KMS-11 (cell line): ENCODE results near the gene OAT.

Experiments used
- H2AFZ ChIP-seq: fragments of 200-600 bp; sonication (generic); 2 replicates; pipeline ENCODE4 v1.6.1; 2016; ENCODE audit warnings: antibody characterized with exemption, mixed run types, low read depth
- H3K27ac ChIP-seq: fragments of 200-600 bp; sonication (generic); 2 replicates; pipeline ENCODE4 v1.6.1; 2016; ENCODE audit warnings: mild to moderate bottlenecking, mixed run types
- H3K27me3 ChIP-seq: fragments of 200-600 bp; sonication (generic); 2 replicates; pipeline ENCODE4 v1.6.1; 2017; ENCODE audit warnings: mild to moderate bottlenecking, low read depth, mixed run types, moderate library complexity; ENCODE audit not compliant: insufficient read depth
- H3K36me3 ChIP-seq: fragments of 200-600 bp; sonication (generic); 2 replicates; pipeline ENCODE4 v1.6.1; 2017; ENCODE audit warnings: mild to moderate bottlenecking, mixed run types; ENCODE audit not compliant: insufficient read depth
- H3K4me1 ChIP-seq: fragments of 200-600 bp; sonication (generic); 2 replicates; pipeline ENCODE4 v1.6.1; 2016; ENCODE audit warnings: mild to moderate bottlenecking, low read depth, mixed run types; ENCODE audit not compliant: poor library complexity, severe bottlenecking
- H3K4me2 ChIP-seq: fragments of 200-600 bp; sonication (generic); 2 replicates; pipeline ENCODE4 v1.7.0; 2016; ENCODE audit warnings: mild to moderate bottlenecking, mixed run types
- H3K4me3 ChIP-seq: fragments of 200-600 bp; sonication (generic); IDR thresholded peaks from 2 replicates; pipeline ENCODE4 v1.6.1; 2017; ENCODE audit warnings: low read depth, low read length, mixed read lengths; ENCODE audit not compliant: insufficient read depth
- H3K79me2 ChIP-seq: fragments of 200-600 bp; sonication (generic); 2 replicates; pipeline ENCODE4 v1.6.1; 2016; ENCODE audit warnings: low read depth, mixed run types; ENCODE audit not compliant: insufficient read depth
- H3K9ac ChIP-seq: fragments of 200-600 bp; sonication (generic); 2 replicates; pipeline ENCODE4 v1.6.1; 2016; ENCODE audit warnings: mild to moderate bottlenecking, mixed run types
- H4K20me1 ChIP-seq: fragments of 200-600 bp; sonication (generic); 2 replicates; pipeline ENCODE4 v1.6.1; 2016; ENCODE audit warnings: mild to moderate bottlenecking, mixed run types; ENCODE audit not compliant: insufficient read depth
- CTCF ChIP-seq: fragments of 200-600 bp; sonication (generic); conservative IDR thresholded peaks from 2 replicates; pipeline ENCODE4 v1.6.1; 2017; ENCODE audit warnings: low read depth, mild to moderate bottlenecking, antibody characterized with exemption, low read length, moderate library complexity, mixed read lengths

The OAT gene

DNA sequence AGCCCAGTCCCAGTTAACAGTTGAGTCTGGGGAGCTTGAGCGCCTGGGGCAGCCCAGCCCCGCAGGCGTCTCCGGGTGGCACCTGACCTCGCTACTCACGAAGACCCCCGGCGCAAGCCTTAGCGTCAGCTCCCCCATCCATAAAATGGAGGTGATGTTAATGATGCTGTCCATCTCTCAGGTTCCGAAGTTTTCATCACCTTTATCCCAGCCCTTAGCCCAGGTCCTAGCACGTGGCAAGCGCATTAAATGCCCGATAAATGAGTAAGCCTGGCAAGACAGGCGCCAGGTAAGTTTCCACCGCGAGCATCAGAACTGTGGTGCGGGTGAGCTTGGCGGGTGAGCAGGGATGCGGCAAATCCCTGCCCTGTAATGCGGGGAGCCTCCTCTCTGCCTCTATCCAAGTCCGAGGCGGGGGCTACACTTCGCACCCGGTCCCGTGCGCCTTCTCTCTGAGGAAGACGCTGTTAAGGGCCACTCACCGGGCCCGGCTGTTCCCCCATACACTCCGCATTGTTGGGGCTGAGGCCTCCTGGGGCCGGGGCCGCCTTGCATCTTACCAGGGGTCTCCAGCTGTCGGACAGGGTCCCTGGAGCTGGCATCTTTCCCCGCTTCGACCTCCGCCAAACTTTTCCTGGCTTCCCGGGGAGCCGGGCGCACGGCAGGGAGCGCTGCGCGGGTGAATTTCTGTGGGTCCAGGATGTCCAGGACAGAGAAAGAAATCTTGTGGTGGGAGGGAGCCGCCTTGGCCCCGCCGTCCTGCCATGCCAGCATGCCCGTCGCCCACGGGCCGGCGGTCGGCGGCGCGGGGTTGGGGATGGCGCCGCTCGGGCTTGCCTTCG is 30.7 kb upstream of the OAT start:
- no peak overlapping the region for H2AFZ ChIP-seq
- H3K4me2 ChIP-seq = 0 out of 2 replicates have a peak overlapping the region, but pooled peaks have one; percentile 9
- H3K79me2 ChIP-seq = no peaks in the 10 kb centered on the region
- no peak for TF ChIP-seq CTCF
- peaks cover 31% of the 10 kb centered on the region for H3K27me3 ChIP-seq
- no peak overlapping the region for H3K4me3 ChIP-seq
- H3K9ac ChIP-seq = no peak overlapping the region
- H3K27ac ChIP-seq = no peak overlapping the region
- no peaks in the 10 kb centered on the region for H3K4me1 ChIP-seq
- H4K20me1 ChIP-seq = no peaks in the 10 kb centered on the region
- H3K36me3 ChIP-seq = no peaks in the 10 kb centered on the region

GRCh38 chr10:124448696-124449169 is 30.0 kb upstream of the OAT start:
- no peak overlapping the region for H3K27ac ChIP-seq
- H3K27me3 ChIP-seq = peaks cover 31% of the 10 kb centered on the region
- H3K9ac ChIP-seq = no peak overlapping the region
- H4K20me1 ChIP-seq = no peaks in the 10 kb centered on the region
- no peak for TF ChIP-seq CTCF
- no peak overlapping the region for H2AFZ ChIP-seq
- no peak overlapping the region for H3K4me3 ChIP-seq
- 0 out of 2 replicates have a peak overlapping the region, but pooled peaks have one; percentile 9 for H3K4me2 ChIP-seq
- H3K4me1 ChIP-seq = no peaks in the 10 kb centered on the region
- no peaks in the 10 kb centered on the region for H3K36me3 ChIP-seq
- no peaks in the 10 kb centered on the region for H3K79me2 ChIP-seq

DNA sequence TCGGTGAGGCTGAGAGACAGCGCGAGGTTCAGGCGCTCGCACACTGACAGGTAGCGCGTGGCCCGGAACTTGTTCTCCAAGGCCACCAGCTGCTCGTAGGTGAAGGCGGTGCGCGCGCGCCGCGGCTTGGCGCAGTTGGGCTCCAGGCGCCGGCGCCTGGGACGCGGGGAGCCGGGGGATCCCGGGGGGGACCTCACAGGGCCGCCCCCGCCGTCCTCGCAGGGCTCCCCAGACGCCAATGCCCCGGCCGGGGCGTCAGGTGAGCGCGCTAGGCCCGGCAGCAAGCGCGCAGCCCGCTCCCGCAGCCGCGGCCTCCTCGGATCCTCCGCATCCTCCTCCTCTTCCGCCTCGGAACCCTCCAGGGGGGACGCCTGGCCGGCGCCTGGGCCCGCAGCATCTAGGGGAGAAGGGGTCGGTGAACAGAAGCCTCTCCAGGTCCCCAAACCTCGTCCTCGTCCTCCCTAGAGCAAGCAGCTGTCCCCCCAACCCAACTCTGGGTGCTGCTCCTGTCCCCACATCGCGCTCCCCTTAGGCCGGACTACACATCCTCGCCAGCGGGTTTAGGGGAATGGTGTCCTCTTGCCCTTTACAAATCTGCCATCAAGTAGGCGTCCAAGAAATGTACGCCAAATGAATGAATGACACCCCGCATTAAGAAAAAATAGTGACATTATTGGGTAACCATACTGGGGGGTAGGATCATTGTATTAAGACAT is 29.2 kb upstream of the OAT start:
- no peak overlapping the region for H3K9ac ChIP-seq

More for the DNA sequence above, 29.2 kb upstream of the OAT start:
- Histone ChIP-seq H3K4me2 (no peak overlapping the region), H3K27me3 (peaks cover 31% of the 10 kb centered on the region), H4K20me1 (no peaks in the 10 kb centered on the region), H3K4me3 (no peak overlapping the region), H3K36me3 (no peaks in the 10 kb centered on the region), H3K4me1 (no peaks in the 10 kb centered on the region), H3K79me2 (no peaks in the 10 kb centered on the region), H3K27ac (no peak overlapping the region), H2AFZ (no peak overlapping the region)
- TF ChIP-seq CTCF = no peak
